ENCODE results near the gene SRRM4. TPM values are rescaled to one million over a fixed set of nuclear protein-coding genes. Genes with fewer than 3 reads are reported as not detected.

Gene SRRM4
- total and polyA plus RNA-seq, 9 donors, result 0.02 TPM; not detected in 6

DNA sequence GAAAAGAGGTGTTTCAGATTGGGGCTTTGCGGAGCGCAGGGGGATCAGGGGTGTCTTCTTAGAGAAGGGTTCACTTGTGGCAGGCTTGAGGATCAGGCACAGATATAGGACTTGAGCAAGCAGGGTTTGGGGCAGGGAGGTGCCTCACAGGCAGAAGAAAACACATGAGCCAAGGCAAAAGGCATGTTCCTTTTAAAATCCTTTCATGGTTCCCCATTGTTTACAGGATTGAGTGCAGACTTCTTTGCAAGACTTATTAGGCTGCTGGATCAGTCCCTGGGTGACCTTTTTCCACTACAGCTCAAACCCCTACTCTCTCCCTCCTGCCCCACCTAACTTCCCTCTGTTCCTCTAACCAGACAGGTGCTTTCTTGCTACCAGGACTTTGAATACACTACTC is 217.1 kb downstream of the SRRM4 start:
- WGBS, 3 donors, result 97 to 98% (median 98%) methylated on average over 2 of the region's 2 CpGs
- Histone ChIP-seq H3K4me1 (ENCODE audit: insufficient read depth) (no peaks in the 10 kb centered on the region), H3K36me3 (no peaks in the 10 kb centered on the region), H3K27ac (no peak overlapping the region), H3K27me3 (no peaks in the 10 kb centered on the region), H3K4me3 (no peak overlapping the region), H3K9me3 (no peaks in the 10 kb centered on the region)
- intact Hi-C loops (cut with DNase I), result no loop called here
- no peak for DNase-seq
- TF ChIP-seq POLR2A (IDR thresholded peaks at IDR 0.05) (no peak), EP300 (IDR thresholded peaks at IDR 0.05) (no peak)
- TF ChIP-seq, protein P1, sequence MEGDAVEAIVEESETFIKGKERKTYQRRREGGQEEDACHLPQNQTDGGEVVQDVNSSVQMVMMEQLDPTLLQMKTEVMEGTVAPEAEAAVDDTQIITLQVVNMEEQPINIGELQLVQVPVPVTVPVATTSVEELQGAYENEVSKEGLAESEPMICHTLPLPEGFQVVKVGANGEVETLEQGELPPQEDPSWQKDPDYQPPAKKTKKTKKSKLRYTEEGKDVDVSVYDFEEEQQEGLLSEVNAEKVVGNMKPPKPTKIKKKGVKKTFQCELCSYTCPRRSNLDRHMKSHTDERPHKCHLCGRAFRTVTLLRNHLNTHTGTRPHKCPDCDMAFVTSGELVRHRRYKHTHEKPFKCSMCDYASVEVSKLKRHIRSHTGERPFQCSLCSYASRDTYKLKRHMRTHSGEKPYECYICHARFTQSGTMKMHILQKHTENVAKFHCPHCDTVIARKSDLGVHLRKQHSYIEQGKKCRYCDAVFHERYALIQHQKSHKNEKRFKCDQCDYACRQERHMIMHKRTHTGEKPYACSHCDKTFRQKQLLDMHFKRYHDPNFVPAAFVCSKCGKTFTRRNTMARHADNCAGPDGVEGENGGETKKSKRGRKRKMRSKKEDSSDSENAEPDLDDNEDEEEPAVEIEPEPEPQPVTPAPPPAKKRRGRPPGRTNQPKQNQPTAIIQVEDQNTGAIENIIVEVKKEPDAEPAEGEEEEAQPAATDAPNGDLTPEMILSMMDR (IDR thresholded peaks at IDR 0.05), result no peak

GRCh38 chr12:119200601-119201000 is 219.3 kb downstream of the SRRM4 start:
- Histone ChIP-seq H3K4me3 (no peak overlapping the region), H3K9me3 (no peaks in the 10 kb centered on the region), H3K36me3 (no peaks in the 10 kb centered on the region), H3K4me1 (ENCODE audit: insufficient read depth) (no peaks in the 10 kb centered on the region), H3K27me3 (no peaks in the 10 kb centered on the region), H3K27ac (no peak overlapping the region)
- WGBS, 3 donors, result 85 to 92% (median 88%) methylated on average over 4 of the region's 4 CpGs
- TF ChIP-seq POLR2A (IDR thresholded peaks at IDR 0.05) (no peak), EP300 (IDR thresholded peaks at IDR 0.05) (no peak)
- TF ChIP-seq, protein P1 (IDR thresholded peaks at IDR 0.05), result no peak
- DNase-seq, result no peak
- intact Hi-C loops (cut with DNase I), result no loop called here

DNA sequence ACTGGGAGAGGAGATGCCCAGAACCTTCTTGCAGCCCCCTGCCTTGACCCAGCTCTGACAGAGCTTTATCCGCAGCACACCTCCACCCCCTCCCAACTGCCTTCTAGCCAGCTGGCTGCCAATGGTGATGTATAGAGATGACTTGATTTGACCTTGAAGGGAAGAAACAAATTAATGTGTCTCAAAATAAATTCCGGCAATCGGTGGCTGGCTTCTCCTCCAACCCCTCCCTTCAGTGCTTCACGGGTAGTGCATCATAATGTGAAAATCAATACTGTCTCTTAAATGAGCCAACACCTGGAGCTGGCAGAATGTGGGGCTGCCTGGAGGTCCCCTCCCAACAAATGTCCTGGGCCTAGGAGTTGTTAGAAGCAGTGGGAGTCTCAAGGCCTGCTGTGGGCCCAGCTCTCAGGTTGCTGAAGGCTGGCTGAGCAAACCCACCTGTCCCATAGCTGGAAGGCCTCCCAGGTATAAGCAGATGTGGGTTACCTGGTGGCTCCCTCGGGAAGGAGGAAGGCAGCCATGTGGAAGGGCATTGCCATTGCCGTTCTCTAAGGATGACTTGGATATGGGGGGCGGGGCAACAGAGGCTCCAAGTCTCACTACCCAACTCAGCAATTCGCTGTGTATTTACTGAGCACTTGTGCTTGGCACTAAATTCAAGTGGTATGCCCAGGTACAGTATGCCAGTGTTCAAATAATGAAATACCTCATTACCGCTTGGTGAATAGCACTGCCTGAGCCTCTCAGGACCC is 220.6 kb downstream of the SRRM4 start:
- no peak overlapping the region for H3K27ac ChIP-seq

GRCh38 chr12:119202544-119202943 is 221.2 kb downstream of the SRRM4 start:
- WGBS, 3 donors, result 35 to 45% (median 39%) methylated on average over 2 of the region's 2 CpGs
- H3K27ac ChIP-seq, result no peak overlapping the region
- no peak for DNase-seq
- intact Hi-C loops (cut with DNase I), result no loop called here
- no peak for TF ChIP-seq POLR2A (IDR thresholded peaks at IDR 0.05)
- TF ChIP-seq EP300 (IDR thresholded peaks at IDR 0.05), result no peak
- TF ChIP-seq, protein P1 (IDR thresholded peaks at IDR 0.05), result no peak
- H3K36me3 ChIP-seq, result no peaks in the 10 kb centered on the region
- H3K4me3 ChIP-seq, result no peak overlapping the region
- H3K27me3 ChIP-seq, result no peaks in the 10 kb centered on the region
- H3K4me1 ChIP-seq (ENCODE audit: insufficient read depth), result no peaks in the 10 kb centered on the region
- H3K9me3 ChIP-seq, result no peaks in the 10 kb centered on the region

More for the DNA sequence above, 220.6 kb downstream of the SRRM4 start:
- H3K4me1 ChIP-seq (ENCODE audit: insufficient read depth), result no peaks in the 10 kb centered on the region
- TF ChIP-seq, protein P1 (IDR thresholded peaks at IDR 0.05), result no peak
- TF ChIP-seq POLR2A (IDR thresholded peaks at IDR 0.05) (no peak), EP300 (IDR thresholded peaks at IDR 0.05) (no peak)
- DNase-seq, result no peak
- H3K4me3 ChIP-seq, result no peak overlapping the region
- intact Hi-C loops (cut with DNase I), result no loop called here
- WGBS, 3 donors, result 66 to 82% (median 78%) methylated on average over 9 of the region's 9 CpGs
- no peaks in the 10 kb centered on the region for H3K36me3 ChIP-seq
- no peaks in the 10 kb centered on the region for H3K27me3 ChIP-seq
- no peaks in the 10 kb centered on the region for H3K9me3 ChIP-seq
